ENCODE results near the gene ZNF141.
"Not testable (repeated sequence)": the region's sequence is repeated elsewhere in the genome, so short reads cannot be mapped to it uniquely, and the experiment has no call there.

The ZNF141 gene

DNA sequence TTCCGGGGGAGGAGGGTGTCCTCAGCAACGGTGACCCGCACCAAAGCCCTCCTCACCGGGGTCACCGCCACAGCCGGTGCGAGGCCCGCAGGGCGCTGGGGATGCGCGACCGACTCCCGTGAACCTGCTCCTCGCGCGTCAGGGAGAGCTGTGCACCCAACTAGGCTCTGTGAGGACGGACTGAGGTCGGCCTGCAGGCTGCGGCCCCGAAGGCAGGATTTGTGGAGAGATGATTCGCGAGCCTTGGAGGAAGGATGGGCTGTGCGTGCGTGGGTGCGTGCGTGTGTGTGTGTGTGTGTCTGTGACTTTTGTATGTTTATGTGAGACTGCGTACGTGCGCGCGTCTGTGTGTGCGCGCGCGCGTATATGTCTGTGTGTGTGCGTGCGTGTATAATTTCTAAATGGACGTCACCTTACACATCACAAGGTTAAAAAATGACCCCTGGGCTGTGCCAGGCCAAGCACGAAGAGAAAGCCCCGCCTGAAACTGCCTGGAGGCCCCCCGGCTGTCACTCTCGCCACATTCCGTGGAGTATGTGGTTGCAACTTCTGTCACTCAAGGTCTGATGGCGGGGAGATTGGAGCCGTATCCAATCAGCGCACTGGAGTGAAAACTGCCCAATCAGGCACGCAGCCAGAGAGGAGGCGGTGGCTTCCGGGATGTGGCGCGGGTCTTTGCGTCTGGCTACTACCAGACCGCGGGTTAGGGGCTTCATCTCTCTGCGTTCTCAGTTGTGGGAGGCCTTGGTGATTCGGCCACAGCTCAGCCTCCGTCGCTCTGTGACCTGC is at the start of gene ZNF141:
TSS of gene ZNF141 (plus strand) at position 672 of the 789 bp plus-strand sequence. CDS start 170 bp downstream, outside the sequence.
- DNase-seq, result peak; percentile 94 to 98

DNA sequence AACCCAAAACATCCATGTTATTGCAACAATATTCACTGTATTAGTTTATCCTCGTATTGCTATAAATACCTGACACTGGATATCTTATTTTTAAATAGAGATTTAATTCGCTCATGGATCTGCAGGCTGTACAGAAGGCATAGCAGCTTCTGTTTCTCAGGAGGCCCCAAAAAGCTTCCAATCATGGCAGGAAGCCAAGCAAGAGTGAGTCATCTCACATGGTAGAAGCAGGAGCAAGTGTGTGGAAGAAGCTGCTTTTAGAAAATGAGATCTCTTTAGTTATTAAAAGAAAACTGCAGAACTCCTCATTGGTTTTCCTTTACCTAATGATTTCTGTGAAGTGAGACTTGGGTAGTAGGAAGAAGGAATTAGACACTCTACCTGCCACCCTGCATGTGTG is 48.7 kb upstream of the ZNF141 start:
- DNase-seq, result no peak

DNA sequence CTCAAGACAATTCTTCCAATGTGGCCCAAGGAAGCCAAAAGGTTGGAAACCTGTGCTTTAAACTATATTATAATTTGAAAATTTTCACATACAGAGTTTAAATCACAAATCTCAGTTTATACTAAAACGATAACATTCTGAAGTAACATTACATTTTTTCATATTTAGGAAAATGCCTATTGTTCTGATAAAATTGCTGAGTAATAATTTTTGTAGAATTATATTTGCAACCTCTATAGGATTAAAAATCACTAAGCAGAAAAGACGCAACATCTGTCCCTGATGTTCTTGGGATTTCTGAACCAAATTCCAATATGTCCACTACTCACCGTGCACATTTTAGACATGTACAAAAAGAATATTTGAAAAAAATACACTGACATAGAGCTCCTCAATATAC is 42.9 kb upstream of the ZNF141 start:
- DNase-seq, result no peak

DNA sequence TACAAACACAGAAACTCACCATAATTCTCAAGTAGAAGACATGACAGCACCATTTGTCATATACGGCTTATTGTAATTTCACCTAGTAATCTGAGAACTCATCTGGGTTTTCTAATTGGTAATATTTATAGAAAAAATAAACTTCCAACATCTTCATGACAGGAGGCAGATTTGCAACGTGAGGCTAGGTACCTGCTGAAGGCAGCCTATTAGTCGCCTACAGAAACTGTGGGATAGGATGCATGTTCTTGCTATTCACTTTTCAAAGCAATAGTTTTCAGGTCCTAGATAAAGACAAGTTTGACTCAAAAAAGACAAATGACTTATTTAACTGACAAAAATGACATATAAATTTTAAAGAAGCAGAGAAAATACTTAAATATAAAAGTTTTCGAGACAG is 35.2 kb upstream of the ZNF141 start:
- no peak for DNase-seq

DNA sequence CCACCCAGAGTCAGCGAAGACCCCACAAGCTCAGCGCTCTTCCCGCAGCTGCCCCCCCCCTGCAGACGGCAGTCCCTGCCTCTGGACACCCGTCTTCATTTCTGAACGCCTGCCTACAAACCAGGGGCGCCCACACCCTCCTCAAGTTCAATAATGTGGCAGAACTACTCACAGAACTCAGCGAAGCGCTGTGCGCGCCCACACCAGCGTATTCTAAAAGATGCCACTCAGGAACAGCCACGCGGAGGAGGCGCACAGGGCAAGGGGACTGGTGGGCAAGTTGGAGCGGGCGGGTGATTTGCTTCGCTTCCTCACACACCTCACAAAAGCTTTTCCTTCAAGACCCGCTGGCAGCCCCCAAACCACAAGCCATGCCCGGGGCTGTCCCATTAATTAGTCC is 33.1 kb upstream of the ZNF141 start:
- DNase-seq, result not testable (repeated sequence)

DNA sequence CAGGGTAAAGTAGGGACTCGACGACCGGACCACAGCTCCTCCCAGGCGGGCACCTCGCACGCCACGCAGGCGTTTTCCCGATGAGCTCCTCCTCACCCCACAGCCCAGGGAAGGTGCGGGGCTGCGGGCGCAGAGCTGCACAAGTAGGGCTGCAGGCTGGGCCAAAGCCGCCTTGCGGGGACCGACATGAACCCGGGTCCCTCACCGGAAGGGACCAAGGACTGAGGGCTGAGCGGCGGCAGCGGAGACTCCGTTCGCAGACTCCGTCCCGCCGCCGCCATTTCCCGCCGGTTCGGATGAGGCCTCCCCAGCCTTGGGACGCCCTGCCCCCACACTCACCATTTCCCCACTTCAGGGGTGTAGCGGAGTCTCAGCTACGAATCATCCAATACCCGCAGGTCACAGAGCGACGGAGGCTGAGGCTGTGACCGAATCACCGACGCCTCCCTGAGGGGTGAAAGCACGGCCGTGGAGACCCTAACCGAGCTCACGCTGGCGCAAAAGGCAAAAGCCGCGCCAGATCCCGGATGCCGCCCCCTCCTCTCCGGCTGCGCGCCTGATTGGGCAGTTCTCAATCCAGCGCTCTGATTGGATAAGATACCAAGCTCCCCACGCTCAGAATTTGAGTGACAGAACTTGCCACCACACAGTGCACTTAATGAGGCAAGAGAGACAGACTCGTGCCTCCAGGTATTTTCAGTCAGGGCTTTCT is 32.5 kb upstream of the ZNF141 start, which contains the start of gene ZNF732:
TSS of gene ZNF732 (minus strand) at position 506 of the 712 bp plus-strand sequence. CDS start at position 342, 164 bp downstream.
- no peak for DNase-seq

DNA sequence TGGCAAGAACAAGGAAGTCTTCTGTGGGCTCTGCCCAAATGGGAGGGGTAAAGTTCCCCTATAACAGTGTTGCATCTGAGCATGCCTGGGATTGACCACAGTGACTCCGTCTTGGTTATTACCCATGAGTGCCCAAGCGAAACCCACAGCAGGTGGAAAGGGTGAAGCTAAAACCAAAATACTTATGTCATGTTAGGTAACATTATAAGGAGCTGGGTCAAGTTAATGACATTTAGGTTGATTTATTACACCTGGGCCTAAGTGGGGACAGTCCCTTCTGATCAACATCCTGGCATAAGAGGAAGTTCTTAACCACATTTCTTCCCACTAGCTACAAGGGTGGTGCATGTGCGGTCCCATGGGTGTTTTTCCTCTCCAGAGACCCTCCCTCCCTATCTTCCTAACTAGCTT is 31.1 kb upstream of the ZNF141 start:
- DNase-seq, result no peak

DNA sequence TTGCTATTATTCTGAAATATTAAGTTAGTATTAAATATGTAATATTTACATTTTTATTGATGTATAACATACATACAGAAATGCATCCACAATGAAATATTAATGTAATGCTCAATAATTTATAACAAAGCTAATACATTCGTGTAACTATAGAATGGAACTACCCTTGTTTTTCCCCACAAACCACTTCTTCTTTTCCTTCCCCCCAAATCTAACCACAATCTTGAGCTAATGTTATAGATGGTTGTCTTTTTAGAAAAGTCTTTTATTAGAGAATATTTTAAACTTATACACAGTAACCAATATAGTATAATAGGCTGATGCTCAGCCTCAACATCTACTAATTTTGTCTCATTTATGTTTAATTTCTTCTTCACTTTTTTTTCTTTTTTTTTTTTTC is 27.8 kb upstream of the ZNF141 start:
- DNase-seq, result no peak

DNA sequence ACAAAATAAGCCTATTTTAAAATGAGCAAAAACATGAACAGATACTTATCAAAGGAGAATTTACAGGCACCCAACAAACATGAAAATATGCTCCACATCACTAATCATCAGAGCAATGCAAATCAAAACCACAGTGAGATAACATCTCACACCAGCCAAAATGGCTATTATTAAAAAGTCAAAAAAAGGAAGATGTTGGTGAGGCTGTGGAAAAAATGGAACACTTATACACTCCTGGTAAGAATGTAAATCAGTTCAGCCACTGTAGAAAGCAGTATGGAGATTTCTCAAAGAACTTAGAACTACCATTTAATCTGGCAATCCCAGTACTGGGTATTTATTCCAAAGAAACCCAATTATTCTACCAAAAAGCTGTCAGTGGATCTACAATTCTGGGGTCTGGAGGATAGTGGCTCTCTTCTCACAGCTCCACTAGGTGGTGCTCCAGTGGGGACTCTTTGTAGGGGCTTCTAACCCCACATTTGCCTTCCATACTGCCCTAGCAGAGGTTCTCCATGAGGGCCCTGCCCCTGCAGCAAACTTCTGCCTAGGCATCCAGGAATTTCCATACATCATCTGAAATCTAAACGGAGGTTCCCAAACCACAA is 23.2 kb upstream of the ZNF141 start:
- no peak for DNase-seq

DNA sequence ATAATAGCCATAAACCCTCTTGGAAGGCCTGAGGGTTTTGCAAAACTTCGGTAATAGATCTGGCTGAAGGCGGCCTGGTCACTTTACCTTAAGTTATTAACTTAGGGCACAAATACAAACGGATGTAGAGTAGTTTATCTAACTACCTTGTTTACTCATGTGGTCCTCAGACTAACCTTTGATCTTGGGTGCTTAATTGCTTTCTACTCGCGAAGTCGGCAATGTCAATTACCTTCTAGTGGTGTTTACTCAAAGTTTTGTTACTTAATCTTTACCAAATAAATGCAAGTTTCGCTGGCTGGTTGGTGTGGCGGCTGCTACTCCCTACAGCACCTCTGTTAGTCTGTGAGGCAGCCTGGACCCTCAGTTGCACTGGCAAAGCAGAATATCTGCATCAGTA is 8.9 kb upstream of the ZNF141 start:
- DNase-seq, result no peak

DNA sequence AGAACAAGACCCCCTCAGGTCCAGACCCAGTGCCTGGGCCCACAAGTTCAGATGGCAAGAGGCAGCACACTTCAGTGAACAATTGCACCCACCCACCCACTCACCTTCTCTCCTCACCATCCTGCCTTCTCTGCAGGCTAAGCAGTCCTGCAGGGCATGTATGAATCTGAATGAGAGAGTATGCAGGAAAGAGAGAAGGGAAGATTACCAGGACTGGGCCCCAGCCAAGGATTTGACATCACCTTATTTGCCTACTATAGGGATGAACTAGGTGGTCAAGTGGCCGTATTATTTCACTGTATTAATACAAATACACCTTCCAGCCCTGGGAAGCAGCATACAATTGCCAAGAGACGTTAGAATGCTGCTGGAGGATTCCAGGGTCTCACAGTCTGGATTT is 2.1 kb upstream of the ZNF141 start:
- no peak for DNase-seq

DNA sequence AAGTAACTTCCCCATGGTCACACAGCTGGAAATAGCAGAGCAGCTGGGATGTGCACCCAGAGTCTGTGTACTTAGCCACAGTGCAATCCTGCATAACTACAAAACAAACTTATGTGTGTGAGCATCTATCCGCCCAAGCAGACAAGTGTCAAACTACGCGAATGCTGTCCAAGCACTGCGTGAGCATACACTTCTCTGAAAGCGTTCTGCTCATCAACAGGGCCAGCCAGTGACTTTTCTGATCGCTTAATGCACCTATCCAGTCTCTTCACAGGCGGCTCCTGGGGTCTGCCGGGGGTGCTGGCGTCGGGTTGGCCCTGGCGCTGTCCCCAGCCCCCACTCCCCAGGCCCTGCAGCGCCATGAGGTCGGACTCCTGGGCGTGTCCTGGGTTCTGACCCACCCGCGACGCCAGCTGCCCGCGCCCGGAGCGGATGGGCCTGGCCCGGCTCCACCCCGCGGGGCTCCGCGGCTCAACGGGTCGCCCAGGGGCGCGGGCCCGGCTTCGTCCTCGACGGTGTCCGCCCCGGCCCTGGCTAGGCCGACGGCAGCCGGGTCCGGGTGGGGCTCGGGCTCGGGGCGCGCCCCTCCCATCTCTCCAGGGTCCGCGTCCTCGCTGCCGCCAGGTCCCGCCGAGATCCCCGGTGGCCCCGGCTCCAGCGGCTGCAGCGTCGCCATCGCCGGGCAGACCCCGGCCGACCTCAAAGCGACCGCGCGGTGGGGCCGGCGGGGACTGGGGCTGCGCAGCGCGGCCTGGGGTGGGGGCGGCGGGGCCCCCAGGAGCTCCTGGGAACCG is 1.3 kb upstream of the ZNF141 start:
- no peak for DNase-seq

DNA sequence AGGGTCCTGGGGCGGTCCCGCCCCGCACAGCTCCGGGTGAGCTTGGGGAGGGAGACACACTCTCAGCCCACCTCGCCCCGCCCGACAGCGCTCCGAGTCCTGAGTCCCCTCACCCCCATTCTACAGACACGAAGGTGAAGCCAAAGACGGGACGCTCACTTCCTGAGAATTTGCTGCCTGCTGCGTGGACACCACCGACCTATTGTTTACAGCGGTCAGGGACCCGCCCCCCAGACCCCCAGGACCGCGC is 796 bp upstream of the ZNF141 start:
- DNase-seq, result no peak

DNA sequence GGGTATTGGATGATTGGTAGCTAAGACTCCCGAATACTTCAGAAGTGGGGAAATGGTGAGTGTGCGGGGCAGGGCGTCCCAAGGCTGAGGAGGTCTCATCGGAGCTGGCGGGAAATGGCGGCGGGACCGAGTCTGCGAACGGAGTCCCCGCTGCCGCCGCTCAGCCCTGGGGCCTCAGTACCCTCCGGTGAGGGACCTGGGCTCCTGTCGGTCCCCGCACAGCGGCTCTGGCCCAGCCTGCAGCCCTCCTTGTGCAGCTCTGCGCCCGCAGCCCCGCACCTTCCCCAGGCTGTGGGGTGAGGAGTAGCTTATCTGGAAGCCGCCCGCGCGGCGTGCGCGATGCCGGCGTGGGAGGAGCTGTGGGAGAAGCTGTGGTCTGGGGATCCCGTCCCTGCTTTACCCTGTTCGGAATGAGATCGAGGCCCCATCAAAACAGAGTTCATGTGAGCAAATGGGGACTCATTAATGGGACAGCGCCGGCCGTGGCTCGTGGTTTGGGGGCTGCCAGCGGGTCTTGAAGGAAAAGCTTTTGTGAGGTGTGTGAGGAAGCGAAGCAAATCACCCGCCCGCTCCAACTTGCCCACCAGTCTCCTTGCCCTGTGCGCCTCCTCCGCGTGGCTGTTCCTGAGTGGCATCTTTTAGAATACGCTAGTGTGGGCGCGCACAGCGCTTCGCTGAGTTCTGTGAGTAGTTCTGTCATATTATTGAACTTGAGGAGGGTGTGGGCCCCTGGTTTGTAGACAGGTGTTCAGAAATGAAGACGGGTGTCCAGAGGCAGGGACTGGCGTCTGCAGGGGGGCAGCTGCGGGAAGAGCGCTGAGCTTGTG is 531 bp downstream of the ZNF141 start:
- DNase-seq, result no peak

DNA sequence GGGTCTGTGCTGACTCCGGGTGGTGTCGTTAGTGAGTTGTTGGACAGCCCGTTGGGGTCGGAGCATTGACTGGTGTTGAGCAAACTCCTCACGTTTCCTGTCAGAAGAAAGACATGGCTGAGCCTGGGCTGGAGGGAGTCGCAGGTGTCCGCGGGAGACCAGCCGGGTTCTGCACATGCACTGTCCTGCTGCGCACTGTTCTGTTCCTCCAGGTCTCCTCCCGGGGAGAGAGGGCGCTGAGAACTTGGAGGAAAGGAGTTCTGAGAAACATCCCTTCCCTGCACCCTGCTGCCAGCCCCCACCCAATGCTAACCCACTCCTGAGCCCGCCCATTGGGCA is 1.1 kb downstream of the ZNF141 start:
- no peak for DNase-seq

DNA sequence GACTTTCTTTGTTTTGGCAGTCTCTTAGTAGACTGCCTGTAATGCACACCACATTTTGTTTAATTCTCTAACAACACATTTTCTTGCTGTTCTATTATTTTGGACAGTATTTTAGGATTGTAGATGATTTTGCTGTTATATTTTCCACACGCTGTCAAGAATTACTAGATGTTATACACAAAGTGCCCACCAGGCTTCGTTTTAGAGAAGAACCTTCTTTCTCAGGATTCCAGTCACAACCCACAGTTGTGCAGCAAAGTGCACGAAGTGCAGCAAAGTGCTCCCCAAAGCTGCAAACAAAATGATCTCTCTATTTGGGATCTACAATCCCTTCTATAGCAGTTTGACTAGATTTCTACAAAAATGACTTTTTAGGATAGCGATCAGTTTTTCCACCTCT is 2.4 kb downstream of the ZNF141 start:
- no peak for DNase-seq

DNA sequence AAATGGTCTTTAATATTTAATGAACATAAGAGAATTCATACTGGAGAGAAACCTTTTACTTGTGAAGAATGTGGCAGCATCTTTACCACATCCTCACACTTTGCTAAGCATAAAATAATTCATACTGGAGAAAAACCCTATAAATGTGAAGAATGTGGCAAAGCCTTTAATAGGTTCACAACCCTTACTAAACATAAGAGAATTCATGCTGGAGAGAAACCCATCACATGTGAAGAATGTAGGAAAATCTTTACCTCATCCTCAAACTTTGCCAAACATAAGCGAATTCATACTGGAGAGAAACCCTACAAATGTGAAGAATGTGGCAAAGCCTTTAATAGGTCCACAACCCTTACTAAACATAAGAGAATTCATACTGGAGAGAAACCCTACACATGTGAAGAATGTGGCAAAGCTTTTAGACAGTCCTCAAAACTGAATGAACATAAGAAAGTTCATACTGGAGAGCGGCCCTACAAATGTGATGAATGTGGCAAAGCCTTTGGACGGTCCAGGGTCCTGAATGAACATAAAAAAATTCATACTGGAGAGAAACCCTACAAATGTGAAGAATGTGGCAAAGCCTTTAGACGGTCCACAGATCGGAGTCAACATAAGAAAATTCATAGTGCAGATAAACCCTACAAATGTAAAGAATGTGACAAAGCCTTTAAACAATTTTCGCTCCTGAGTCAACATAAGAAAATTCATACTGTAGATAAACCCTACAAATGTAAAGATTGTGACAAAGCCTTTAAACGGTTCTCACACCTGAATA is 35.6 kb downstream of the ZNF141 start:
- DNase-seq, result no peak

DNA sequence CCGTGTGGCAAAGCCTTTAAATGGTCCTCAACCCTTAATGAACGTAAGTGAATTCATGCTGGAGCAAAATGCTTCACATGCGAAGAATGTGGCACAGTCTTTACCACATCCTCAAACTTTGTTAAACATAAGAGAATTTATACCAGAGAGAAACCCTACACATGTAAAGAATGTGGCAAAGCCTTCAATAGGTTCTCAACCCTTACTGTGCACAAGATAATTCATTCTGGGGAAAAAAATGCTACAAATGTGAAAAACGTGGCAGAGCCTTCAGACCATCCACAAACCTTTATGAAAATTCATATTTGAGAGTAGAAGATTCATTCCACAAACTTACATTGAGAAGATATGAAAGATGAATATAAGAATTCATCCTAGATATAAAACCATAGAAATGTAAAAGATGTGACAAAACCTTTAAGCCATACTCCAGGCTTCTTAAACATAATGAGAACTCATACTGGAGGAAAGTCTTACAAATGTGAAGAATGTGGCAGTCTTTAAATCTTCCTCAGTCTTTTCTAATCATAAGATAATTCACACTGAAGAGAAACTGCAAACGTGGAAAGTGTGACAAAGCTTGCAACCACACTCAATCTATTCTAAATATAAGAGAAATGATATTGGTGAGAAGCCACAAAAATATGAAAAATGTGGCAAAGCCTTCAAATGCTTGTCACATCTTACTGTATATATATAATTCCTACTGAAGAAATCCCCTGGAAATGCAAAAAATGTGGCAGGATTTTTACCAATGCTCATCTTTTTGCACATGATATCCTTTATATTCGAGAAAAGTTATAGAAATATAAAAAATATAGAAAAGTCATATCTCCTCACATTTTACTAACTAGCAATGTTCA is 36.9 kb downstream of the ZNF141 start:
- DNase-seq, result no peak

DNA sequence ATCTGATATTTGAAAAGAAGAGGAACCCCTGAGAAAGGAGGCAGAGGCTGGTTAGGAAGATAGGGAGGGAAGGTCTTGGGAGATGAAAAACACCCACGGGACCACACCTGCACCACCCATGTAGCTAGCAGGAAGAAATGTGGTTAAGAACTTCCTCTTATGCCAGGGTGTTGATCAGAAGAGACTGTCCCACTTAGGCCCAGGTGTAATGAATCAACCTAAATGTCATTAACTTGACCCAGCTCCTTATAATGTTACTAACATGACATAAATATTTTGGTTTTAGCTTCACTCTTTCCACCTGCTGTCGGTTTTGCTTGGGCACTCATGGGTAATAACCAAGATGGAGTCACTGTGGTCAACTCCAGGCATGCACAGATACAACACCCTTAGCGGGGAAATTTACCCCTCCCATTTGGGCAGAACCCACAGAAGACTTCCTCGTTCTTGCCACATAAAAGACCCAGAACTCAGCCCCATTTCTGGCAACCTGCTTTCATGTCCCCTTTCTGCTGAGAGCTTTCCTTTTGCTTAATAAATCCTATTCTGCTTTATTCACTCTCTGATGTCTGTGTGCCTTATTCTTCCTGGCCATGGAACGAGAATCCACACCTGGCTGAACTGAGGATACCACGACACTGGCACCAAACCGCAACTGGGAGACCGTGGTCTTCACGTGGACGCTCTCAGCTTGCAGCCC is 46.8 kb downstream of the ZNF141 start:
- DNase-seq, result no peak

Data from NCI-H524 (cell line).